T-helper 2 cell (primary cell): ENCODE data around the gene INTS1.
"Not testable (repeated sequence)": the region's sequence is repeated elsewhere in the genome, so short reads cannot be mapped to it uniquely, and the experiment has no call there.

Experiments
- DNase-seq, 5 experiments: peaks; one replicate each; pipeline versions ENCODE4 v3.0.0 to v3.0.0-alpha.2; 2012 to 2022

INTS1 gene

GRCh38 chr7:1529383-1530116 lies 25.4 kb upstream of the INTS1 start:
- no peak for DNase-seq

GRCh38 chr7:1526271-1526754 lies 22.1 kb upstream of the INTS1 start:
- DNase-seq: no peak

DNA sequence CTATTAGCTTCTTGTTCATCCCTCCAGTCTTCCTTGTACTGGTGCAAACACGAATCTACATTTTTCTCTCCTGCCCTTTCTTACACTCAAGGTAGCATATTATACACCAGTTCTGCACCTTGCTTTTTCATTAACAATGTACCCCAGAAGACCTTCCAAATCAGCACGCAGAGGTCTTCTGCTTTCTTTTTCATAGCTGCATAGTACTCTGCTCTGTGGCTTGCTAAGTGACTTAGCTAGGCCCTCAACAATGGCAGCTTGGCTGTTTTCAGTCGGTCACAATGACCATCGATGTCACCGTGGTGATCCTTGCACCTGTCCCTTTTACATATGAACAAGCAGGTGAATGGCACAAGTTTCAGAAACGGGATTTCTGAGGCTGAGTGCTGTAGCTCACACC lies 21.2 kb upstream of the INTS1 start:
- DNase-seq: no peak

DNA sequence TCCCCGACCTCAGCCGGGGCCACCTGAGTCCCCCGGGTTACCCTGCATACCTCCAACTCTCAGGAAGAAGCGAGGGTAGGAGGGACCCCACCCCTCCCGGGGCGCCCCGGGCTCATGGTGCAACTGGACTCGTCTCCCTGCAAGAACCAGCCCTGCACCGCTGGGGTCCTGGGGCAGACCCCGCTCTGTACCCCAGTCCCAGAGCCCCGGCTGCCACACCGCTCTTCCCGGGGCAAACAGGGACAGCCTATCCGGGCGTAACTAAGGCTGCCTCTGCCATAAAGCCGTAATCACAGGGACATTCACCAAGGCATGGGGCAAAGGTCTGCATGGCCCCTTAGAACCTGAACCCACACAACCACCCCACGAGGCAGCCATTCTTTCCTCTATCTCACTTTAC lies 19.7 kb upstream of the INTS1 start:
- DNase-seq: no peak

DNA sequence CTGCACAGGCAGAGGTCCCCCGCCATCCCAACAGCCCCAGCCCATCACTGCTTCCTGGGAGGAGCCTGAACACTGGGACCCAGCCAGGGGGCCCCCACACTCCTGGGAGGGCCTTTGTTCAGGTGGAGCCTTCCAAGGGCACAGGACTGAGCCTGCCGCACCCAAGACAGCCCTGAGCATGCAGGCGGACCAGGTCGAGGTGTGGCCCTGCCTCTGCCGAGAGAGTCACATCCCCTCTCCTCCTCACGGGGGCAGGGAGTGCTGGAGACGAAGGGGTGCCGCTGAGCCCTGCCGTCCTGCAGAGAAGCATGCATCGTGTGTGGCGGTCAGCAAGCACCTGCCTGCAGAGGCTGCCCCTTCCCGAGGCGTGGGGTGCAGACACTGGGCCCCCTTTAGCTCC lies 19.0 kb upstream of the INTS1 start:
- no peak for DNase-seq

DNA sequence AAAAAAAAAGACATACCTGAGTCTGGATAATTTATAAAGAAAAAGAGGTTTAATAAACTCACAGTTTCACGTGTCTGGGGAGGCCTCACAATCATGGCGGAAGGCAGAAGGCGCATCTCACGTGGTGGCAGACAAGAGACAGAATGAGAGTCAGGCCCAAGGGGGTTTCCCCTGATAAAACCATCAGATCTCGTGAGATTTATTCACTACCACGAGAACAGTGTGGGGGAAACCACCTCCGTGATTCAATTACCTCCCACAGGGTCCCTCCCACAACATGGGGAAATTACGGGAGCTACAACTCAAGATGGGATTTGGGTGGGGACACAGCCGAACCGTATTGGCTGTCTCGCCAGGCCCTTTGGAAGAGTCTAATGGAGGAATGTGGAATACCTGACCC lies 17.3 kb upstream of the INTS1 start:
- DNase-seq: peak in 1 of 5 experiments; percentile 19

DNA sequence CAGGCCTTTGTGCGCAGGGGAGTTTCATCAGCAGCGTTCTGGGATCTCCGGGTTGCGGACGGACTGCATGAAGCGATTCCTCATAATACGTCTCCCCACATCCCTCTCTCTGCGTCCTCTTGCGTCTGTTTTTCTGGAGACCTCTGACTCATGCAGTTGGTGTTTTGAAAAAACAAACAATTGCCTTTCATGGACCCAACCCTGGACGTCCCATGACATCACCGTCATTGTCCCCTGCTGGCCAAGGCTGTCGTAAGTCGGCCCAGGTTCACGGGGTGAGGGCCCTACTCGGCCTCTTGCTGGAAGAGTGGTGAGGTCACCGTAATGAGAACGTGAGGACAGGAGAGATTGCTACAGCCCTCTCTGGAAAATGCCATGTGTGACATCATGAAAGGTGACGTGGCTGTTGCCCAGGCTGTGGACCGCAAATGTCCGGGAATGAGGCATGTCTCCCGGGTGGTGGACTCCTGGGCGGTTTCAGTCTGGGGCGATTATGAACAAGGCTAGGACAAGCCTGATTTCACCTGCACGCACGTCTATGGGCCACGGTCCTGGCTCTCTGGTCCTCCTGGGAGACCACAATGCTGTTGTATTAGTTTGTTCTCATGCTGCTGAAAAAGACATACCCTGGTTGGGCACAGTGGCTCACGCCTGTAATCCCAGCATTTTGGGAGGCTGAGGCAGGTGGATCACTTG lies 16.5 kb upstream of the INTS1 start:
- no peak for DNase-seq

- DNase-seq: not testable (repeated sequence)
Measured at GRCh38 chr7:1519322-1519922, 15.2 kb upstream of the INTS1 start.

- no peak for DNase-seq
Measured at GRCh38 chr7:1516586-1517251, 12.5 kb upstream of the INTS1 start.

GRCh38 chr7:1515509-1515967 lies 11.3 kb upstream of the INTS1 start:
- not testable (repeated sequence) for DNase-seq

DNA sequence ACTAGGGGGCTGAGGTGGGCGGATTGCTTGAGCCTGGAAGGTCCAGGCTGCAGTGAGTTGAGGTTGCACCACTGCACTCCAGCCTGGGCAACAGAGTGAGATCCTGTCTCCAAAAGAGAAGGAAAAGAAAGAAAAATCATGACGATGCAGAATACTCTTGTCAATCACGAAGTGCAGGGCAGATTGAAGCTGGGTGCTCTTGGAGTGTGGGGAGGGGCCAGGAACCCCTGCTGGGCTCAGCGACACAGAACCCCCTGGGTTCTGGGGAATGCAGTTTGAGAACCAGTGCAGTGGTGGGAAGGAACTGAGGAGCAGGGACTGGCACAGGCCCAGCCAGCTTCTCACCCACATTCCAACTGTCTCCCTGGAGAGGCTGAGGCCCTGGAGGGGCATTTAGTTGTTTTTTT lies 10.8 kb upstream of the INTS1 start:
- DNase-seq: no peak

GRCh38 chr7:1514407-1514806 lies 10.2 kb upstream of the INTS1 start:
- no peak for DNase-seq

GRCh38 chr7:1513657-1514095 lies 9.5 kb upstream of the INTS1 start:
- no peak for DNase-seq

DNA sequence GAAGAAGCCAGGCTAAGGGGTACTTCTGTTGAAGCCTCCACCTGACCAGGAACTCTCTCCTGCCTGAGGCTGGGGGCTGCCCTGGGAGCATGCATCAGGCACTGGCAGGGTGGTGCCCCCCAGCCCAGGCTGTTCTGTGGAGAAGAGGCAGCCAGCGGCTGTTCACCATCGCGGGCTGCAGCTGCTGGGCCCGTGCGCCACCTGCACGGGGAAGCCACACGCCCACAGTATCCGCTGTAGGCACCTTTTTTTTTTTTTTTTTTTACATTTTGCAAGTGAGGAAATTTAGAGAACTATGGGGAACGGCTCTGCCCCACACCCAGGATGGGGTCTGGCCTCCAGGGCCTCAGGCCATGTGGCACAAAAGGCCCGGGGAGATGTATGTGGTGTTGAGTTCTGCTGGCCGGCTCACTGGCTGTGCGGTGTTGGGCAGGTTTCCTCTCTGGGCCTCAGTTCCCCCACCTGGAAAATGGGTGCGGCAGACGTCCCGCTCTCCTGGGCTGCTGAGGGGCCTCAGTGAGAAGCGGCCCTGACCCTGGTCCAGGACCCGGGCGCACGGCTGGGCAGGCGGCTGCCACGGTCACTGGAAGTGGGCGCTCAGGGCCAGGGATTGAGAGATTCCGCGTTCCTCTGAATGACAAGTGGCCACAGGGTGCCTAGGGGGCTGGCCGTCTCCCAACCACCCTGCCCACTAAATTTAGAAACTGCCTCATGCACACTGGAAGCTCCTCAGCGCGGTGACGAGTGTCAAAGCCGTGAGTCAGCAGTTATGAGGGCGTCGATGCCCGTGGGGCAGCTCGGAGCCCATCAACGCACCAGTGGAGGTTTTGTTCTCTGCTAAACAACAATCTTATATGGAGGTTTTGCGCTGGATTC lies 8.8 kb upstream of the INTS1 start:
- DNase-seq: peak in 2 of 5 experiments; percentile 36 to 81

- no peak for DNase-seq
Measured at GRCh38 chr7:1511444-1512422, 7.5 kb upstream of the INTS1 start.

DNA sequence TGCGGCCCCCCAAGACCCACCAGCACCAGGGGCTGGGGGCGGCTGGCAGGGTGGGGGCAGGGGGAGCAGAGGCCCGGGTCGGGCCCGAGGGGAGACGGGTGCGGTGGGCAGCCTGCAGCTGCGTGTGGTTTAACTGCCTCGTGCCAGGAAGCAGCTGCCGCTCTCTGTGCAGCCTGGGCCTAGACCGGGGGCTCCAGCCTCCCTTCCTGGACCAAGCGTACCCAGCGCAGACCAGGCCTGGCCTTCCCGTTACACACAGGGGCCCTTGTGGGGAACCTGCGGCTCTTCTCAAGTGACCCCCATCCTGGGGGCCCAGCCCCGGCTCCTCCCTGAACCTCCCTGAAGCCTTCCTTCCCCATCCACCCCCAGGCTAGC lies 6.6 kb upstream of the INTS1 start:
- no peak for DNase-seq

GRCh38 chr7:1509226-1509625 lies 5.0 kb upstream of the INTS1 start:
- no peak for DNase-seq

- peak in 1 of 5 experiments; percentile 66 for DNase-seq
Measured at GRCh38 chr7:1508277-1508758, 4.1 kb upstream of the INTS1 start.

DNA sequence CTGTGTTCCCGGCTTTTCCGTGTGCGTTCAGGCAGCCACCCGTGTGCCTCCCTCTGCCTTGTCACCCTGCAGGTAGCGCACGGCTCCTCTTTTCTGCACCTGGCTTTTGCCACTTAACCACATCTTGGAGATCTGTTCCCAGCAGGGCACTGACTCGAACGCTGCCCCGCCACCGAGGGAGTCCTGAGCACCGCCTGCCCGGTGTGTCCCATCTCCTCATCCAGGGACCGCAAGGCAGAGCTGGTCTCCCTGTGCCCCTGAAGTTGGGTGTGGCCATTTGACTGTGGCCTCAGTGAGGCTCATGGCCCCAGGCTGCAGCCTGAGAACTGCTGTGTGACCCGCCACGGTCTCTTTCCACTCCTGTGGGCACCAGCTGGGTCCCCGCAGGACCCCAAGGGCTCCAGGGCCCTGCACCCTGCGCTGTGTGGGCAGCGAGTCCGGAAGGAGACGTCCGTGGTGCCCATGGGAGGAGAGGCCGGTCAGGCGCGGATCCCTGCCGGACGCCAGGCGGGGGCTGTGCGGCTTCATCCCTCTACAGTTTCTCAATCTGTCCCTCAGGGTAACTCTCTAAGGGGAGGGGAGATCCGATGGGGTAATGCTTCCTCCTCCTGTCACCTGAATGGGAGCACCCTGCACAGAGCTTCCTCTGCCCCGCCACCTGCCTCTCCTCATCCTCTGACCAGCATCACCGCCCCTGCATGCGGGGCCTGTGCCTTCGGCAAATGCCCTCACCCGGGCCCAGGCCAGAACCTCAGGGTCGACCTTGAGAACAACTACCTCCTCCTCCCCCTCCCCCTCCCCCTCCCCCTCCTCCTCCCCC lies 1.8 kb upstream of the INTS1 start:
- DNase-seq: peak in 1 of 5 experiments; percentile 24

DNA sequence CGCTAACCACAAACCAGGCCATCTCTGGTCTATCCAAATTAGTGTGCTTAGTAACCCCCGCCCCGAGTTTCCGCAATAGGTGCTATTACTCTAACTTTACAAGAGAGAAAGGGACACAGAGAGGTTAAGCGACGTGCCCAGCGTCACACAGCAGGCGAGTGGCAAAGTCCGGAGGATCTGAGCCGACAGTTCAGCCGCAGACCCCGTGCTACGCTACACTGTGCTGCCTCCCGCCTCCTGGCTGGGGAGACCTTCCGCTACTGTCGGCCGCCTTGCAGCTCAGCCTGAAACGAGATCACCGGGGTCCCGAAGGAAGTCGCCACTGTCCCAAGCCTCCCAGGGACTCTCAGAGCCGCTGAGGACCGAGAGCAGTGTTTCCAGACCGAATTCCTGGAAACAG lies 799 bp downstream of the INTS1 start:
- DNase-seq: no peak
